Neural progenitor cell (in vitro differentiated cells): ENCODE measurements around the gene UBE2D2. TPM values are rescaled to one million over a fixed set of nuclear protein-coding genes. Genes with fewer than 3 reads are reported as not detected.
"Not testable (repeated sequence)": the region's sequence is repeated elsewhere in the genome, so short reads cannot be mapped to it uniquely, and the experiment has no call there.

Source experiments
- DNase-seq: peaks from one replicate; pipeline ENCODE4 v3.0.0-alpha.2; 2016; ENCODE audit warnings: low spot score
- H2AFZ ChIP-seq: fragments of 200-600 bp; sonication (generic); replicated peaks from 2 replicates; pipeline ENCODE4 v1.6.1; 2016; ENCODE audit warnings: antibody characterized with exemption
- H3F3A ChIP-seq: fragments of 200-600 bp; sonication (generic); 2 replicates; pipeline ENCODE4 v1.6.1; 2016; ENCODE audit warnings: antibody characterized with exemption, low read depth
- H3K27ac ChIP-seq: fragments of 200-600 bp; sonication (generic); 2 replicates; pipeline ENCODE4 v1.5.1; 2016; ENCODE audit warnings: mild to moderate bottlenecking
- H3K27me3 ChIP-seq: fragments of 200-600 bp; sonication (generic); 2 replicates; pipeline ENCODE4 v1.6.1; 2016; ENCODE audit warnings: mild to moderate bottlenecking, moderate library complexity
- H3K36me3 ChIP-seq: fragments of 200-600 bp; sonication (generic); 2 replicates; pipeline ENCODE4 v1.5.1; 2016
- H3K4me1 ChIP-seq: fragments of 200-600 bp; sonication (generic); 2 replicates; pipeline ENCODE4 v1.6.1; 2016; ENCODE audit warnings: mixed run types
- H3K4me2 ChIP-seq: fragments of 200-600 bp; sonication (generic); 2 replicates; pipeline ENCODE4 v1.6.1; 2016
- H3K4me3 ChIP-seq: fragments of 200-600 bp; sonication (generic); 2 replicates; pipeline ENCODE4 v1.5.1; 2016
- H3K79me2 ChIP-seq: fragments of 200-600 bp; sonication (generic); 2 replicates; pipeline ENCODE4 v1.6.1; 2016; ENCODE audit warnings: low read depth
- H3K9ac ChIP-seq: fragments of 200-600 bp; sonication (generic); 2 replicates; pipeline ENCODE4 v1.6.1; 2016
- H3K9me3 ChIP-seq: fragments of 200-600 bp; sonication (generic); 2 replicates; pipeline ENCODE4 v1.5.1; 2016; ENCODE audit warnings: low read depth
- H4K20me1 ChIP-seq: fragments of 200-600 bp; sonication (generic); 2 replicates; pipeline ENCODE4 v1.6.1; 2016; ENCODE audit warnings: low read depth
- H3K27ac Mint-ChIP-seq: 3 replicates; pipeline ENCODE4 v1.8.0; 2021; ENCODE audit warnings: mixed read lengths
- H3K27me3 Mint-ChIP-seq: 2 replicates; pipeline ENCODE4 v1.8.0; 2022; ENCODE audit warnings: low read depth, mild to moderate bottlenecking, inconsistent platforms, moderate library complexity, mixed read lengths; ENCODE audit not compliant: insufficient read depth
- H3K36me3 Mint-ChIP-seq: 3 replicates; pipeline ENCODE4 v1.8.0; 2021; ENCODE audit warnings: mixed read lengths
- H3K4me1 Mint-ChIP-seq: 3 replicates; pipeline ENCODE4 v1.8.0; 2021; ENCODE audit warnings: mixed read lengths
- H3K4me3 Mint-ChIP-seq: 3 replicates; pipeline ENCODE4 v1.8.0; 2021; ENCODE audit warnings: mild to moderate bottlenecking, moderate library complexity, mixed read lengths
- H3K9me3 Mint-ChIP-seq: 3 replicates; pipeline ENCODE4 v1.8.0; 2020; ENCODE audit warnings: mixed read lengths
- CTCF ChIP-seq: fragments of 200-600 bp; sonication (generic); IDR thresholded peaks from 2 replicates; pipeline ENCODE4 v1.5.1; 2017; ENCODE audit warnings: antibody characterized with exemption, mild to moderate bottlenecking
- EZH2 ChIP-seq: fragments of 200-600 bp; sonication (generic); IDR thresholded peaks from 2 replicates; pipeline ENCODE4 v1.6.1; 2017; ENCODE audit warnings: antibody characterized with exemption, mild to moderate bottlenecking, moderate library complexity
- EZH2phosphoT487 ChIP-seq: fragments of 200-600 bp; sonication (generic); IDR thresholded peaks from 2 replicates; pipeline ENCODE4 v1.6.1; 2017; ENCODE audit warnings: antibody characterized with exemption
- total RNA-seq: library from RNA; depleted of rRNA; stranded (reverse); fragments of >200 nt; gene quantifications from 2 replicates; pipeline ENCODE4 v1.2.3, GENCODE V29; 2015; ENCODE audit warnings: low replicate concordance

Gene UBE2D2
- total RNA-seq, 1 donor from 2014 or later = 141 TPM

DNA sequence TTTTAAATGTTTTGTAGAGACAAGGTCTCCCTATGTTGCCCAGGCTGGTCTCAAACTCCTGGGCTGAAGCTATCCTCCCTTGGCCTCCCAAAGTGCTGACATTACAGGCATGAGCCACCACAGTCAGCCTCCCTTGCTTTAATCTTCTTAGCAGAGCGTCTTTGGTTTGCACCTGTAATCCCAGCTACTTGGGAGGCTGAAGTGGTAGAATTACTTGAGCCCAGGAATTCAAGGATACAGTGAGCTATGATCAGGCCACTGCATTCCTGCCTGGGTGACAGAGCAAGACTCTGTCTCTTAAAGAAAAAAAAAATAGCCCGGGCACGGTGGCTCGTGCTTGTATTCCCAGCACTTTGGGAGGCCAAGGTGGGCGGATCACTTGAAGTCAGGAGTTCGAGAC lies 27.8 kb downstream of the UBE2D2 start:
- Mint-ChIP-seq H3K27ac (no peak overlapping the region), H3K9me3 (no peaks in the 10 kb centered on the region), H3K4me3 (no peak overlapping the region), H3K27me3 (no peaks in the 10 kb centered on the region), H3K4me1 (peaks cover 8% of the 10 kb centered on the region), H3K36me3 (peaks cover 27% of the 10 kb centered on the region)
- DNase-seq = peak; percentile 4
- peaks cover 94% of the 10 kb centered on the region for H4K20me1 ChIP-seq
- H3F3A ChIP-seq = peaks cover 4% of the 10 kb centered on the region
- no peak overlapping the region for H3K4me3 ChIP-seq
- H3K27me3 ChIP-seq = no peaks in the 10 kb centered on the region
- TF ChIP-seq CTCF (no peak), EZH2 (no peak), EZH2phosphoT487 (no peak)
- H3K79me2 ChIP-seq = peaks cover 100% of the 10 kb centered on the region
- no peaks in the 10 kb centered on the region for H3K36me3 ChIP-seq
- no peak overlapping the region for H3K9ac ChIP-seq
- no peak overlapping the region for H3K27ac ChIP-seq
- H3K4me2 ChIP-seq = no peak overlapping the region
- no peaks in the 10 kb centered on the region for H3K9me3 ChIP-seq
- H2AFZ ChIP-seq = no peak overlapping the region
- no peaks in the 10 kb centered on the region for H3K4me1 ChIP-seq

GRCh38 chr5:139592289-139592688 lies 31.1 kb downstream of the UBE2D2 start:
- TF ChIP-seq CTCF (no peak), EZH2 (no peak), EZH2phosphoT487 (no peak)
- H3K9me3 ChIP-seq = no peaks in the 10 kb centered on the region
- H3K4me2 ChIP-seq = no peak overlapping the region
- no peak overlapping the region for H3K9ac ChIP-seq
- DNase-seq = no peak
- H3K36me3 Mint-ChIP-seq = peaks cover 25% of the 10 kb centered on the region
- H3K27ac ChIP-seq = no peak overlapping the region
- H3K27me3 ChIP-seq = no peaks in the 10 kb centered on the region
- H3K9me3 Mint-ChIP-seq = peaks cover 6% of the 10 kb centered on the region
- H3K4me3 ChIP-seq = no peak overlapping the region
- no peaks in the 10 kb centered on the region for H3K4me1 ChIP-seq
- H3K4me3 Mint-ChIP-seq = no peak overlapping the region
- peaks cover 74% of the 10 kb centered on the region for H4K20me1 ChIP-seq
- H3K4me1 Mint-ChIP-seq = peaks cover 8% of the 10 kb centered on the region
- no peak overlapping the region for H2AFZ ChIP-seq
- H3K36me3 ChIP-seq = no peaks in the 10 kb centered on the region
- peaks cover 3% of the 10 kb centered on the region for H3F3A ChIP-seq
- no peaks in the 10 kb centered on the region for H3K27me3 Mint-ChIP-seq
- peak overlapping the region; percentile 36 for H3K27ac Mint-ChIP-seq
- peaks cover 100% of the 10 kb centered on the region for H3K79me2 ChIP-seq

GRCh38 chr5:139593076-139593475 lies 31.9 kb downstream of the UBE2D2 start:
- not testable (repeated sequence) for H3K9ac ChIP-seq, H3K4me1 Mint-ChIP-seq, H3K27me3 ChIP-seq, H3K4me3 ChIP-seq, H3K4me3 Mint-ChIP-seq, H3K9me3 ChIP-seq, H3K27ac Mint-ChIP-seq, H3F3A ChIP-seq, H3K9me3 Mint-ChIP-seq, H3K36me3 ChIP-seq, H3K27me3 Mint-ChIP-seq, DNase-seq, H2AFZ ChIP-seq, H3K27ac ChIP-seq, H3K4me1 ChIP-seq, H3K4me2 ChIP-seq
- H3K79me2 ChIP-seq = peaks cover 100% of the 10 kb centered on the region
- peaks cover 28% of the 10 kb centered on the region for H3K36me3 Mint-ChIP-seq
- H4K20me1 ChIP-seq = peaks cover 68% of the 10 kb centered on the region

GRCh38 chr5:139593716-139594319 lies 32.7 kb downstream of the UBE2D2 start:
- peaks cover 8% of the 10 kb centered on the region for H3K4me1 Mint-ChIP-seq
- Histone ChIP-seq H3F3A (peaks cover 3% of the 10 kb centered on the region), H3K4me3 (no peak overlapping the region), H3K27ac (no peak overlapping the region), H4K20me1 (peaks cover 66% of the 10 kb centered on the region), H3K4me1 (no peaks in the 10 kb centered on the region), H3K4me2 (no peak overlapping the region), H3K27me3 (no peaks in the 10 kb centered on the region), H3K9me3 (no peaks in the 10 kb centered on the region), H3K36me3 (no peaks in the 10 kb centered on the region), H3K79me2 (peaks cover 99% of the 10 kb centered on the region), H3K9ac (no peak overlapping the region), H2AFZ (no peak overlapping the region)
- H3K9me3 Mint-ChIP-seq = peaks cover 8% of the 10 kb centered on the region
- no peaks in the 10 kb centered on the region for H3K27me3 Mint-ChIP-seq
- no peak overlapping the region for H3K4me3 Mint-ChIP-seq
- no peak overlapping the region for H3K27ac Mint-ChIP-seq
- H3K36me3 Mint-ChIP-seq = peaks cover 27% of the 10 kb centered on the region
- no peak for DNase-seq
- TF ChIP-seq CTCF = no peak
- no peak for TF ChIP-seq EZH2phosphoT487
- TF ChIP-seq EZH2 = no peak
